ENCODE data around the gene CTNND2.

CTNND2 gene

DNA sequence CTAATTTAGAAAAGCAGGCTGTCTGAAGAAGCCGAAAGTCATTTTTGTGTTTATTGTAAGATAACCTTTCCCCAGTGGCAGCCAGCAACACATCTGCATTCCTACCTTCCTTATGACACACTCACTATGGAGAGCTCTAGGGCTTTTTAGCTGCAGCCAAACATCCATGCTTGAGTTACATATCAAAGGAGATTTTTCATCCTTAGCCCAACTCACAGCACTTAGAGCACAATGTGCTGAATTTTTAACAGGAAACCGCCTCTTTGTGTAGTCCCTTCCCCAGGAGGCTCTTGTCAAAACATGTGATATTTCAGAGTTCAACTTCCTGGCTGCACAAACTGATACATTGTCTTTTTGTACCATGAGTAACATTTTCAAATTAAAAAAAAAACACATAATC, 379.2 kb downstream of the CTNND2 start:
- Histone ChIP-seq H3K36me3 (ENCODE audit: control insufficient read depth, low read length) (no peaks in the 10 kb centered on the region), H4K20me1 (ENCODE audit: control insufficient read depth, insufficient read depth, low read depth, low read length) (no peaks in the 10 kb centered on the region), H3K4me1 (ENCODE audit: control insufficient read depth, low read length) (no peaks in the 10 kb centered on the region), H3K79me2 (ENCODE audit: control insufficient read depth, low read length) (no peaks in the 10 kb centered on the region), H3K27ac (ENCODE audit: low read depth, low read length) (no peak overlapping the region), H3F3A (ENCODE audit: control insufficient read depth, insufficient read depth) (no peaks in the 10 kb centered on the region), H3K27me3 (ENCODE audit: control insufficient read depth, low read length) (no peaks in the 10 kb centered on the region), H3K9me3 (ENCODE audit: control insufficient read depth, insufficient read depth, low read length) (no peaks in the 10 kb centered on the region), H3K4me3 (ENCODE audit: low read length) (no peak overlapping the region), H3K9me2 (replicated peaks; ENCODE audit: control insufficient read depth, low read length) (no peaks in the 10 kb centered on the region), H3K4me2 (ENCODE audit: low read length) (no peak overlapping the region)
- TF ChIP-seq, protein P1, sequence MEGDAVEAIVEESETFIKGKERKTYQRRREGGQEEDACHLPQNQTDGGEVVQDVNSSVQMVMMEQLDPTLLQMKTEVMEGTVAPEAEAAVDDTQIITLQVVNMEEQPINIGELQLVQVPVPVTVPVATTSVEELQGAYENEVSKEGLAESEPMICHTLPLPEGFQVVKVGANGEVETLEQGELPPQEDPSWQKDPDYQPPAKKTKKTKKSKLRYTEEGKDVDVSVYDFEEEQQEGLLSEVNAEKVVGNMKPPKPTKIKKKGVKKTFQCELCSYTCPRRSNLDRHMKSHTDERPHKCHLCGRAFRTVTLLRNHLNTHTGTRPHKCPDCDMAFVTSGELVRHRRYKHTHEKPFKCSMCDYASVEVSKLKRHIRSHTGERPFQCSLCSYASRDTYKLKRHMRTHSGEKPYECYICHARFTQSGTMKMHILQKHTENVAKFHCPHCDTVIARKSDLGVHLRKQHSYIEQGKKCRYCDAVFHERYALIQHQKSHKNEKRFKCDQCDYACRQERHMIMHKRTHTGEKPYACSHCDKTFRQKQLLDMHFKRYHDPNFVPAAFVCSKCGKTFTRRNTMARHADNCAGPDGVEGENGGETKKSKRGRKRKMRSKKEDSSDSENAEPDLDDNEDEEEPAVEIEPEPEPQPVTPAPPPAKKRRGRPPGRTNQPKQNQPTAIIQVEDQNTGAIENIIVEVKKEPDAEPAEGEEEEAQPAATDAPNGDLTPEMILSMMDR (IDR thresholded peaks at IDR 0.05; ENCODE audit: low read depth, low read length, poor library complexity, severe bottlenecking) = no peak
- TF ChIP-seq EZH2phosphoT487 (IDR thresholded peaks at IDR 0.05; ENCODE audit: borderline replicate concordance, low read length) = no peak

GRCh38 chr5:11524188-11524587, 380.1 kb downstream of the CTNND2 start:
- Histone ChIP-seq H3K79me2 (ENCODE audit: control insufficient read depth, low read length) (no peaks in the 10 kb centered on the region), H4K20me1 (ENCODE audit: control insufficient read depth, insufficient read depth, low read depth, low read length) (no peaks in the 10 kb centered on the region), H3K36me3 (ENCODE audit: control insufficient read depth, low read length) (no peaks in the 10 kb centered on the region), H3F3A (ENCODE audit: control insufficient read depth, insufficient read depth) (no peaks in the 10 kb centered on the region), H3K9me3 (ENCODE audit: control insufficient read depth, insufficient read depth, low read length) (no peaks in the 10 kb centered on the region), H3K4me1 (ENCODE audit: control insufficient read depth, low read length) (no peaks in the 10 kb centered on the region), H3K27ac (ENCODE audit: low read depth, low read length) (no peak overlapping the region), H3K4me2 (ENCODE audit: low read length) (no peak overlapping the region), H3K27me3 (ENCODE audit: control insufficient read depth, low read length) (no peaks in the 10 kb centered on the region), H3K9me2 (replicated peaks; ENCODE audit: control insufficient read depth, low read length) (no peaks in the 10 kb centered on the region), H3K4me3 (ENCODE audit: low read length) (no peak overlapping the region)
- TF ChIP-seq EZH2phosphoT487 (IDR thresholded peaks at IDR 0.05; ENCODE audit: borderline replicate concordance, low read length) = no peak
- TF ChIP-seq, protein P1 (IDR thresholded peaks at IDR 0.05; ENCODE audit: low read depth, low read length, poor library complexity, severe bottlenecking) = no peak

DNA sequence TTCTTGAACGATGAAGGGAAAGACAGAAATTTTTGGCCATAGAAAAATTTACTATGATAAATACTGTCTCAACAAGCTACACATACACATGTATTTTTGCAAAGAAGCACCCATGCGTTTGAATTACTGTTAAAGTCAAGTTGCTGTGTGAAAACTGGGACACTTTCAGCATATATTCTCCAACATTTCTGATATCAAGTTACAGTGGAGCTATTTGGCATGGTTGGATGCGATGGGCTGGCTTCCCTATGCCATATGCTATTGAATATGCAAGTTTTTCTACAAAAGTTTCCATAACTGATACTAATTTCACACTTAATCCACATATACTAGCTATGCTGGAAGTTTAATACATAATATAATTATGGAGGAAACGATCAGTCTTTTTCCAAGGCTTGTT, 381.4 kb downstream of the CTNND2 start:
- Histone ChIP-seq H3F3A (ENCODE audit: control insufficient read depth, insufficient read depth) (no peaks in the 10 kb centered on the region), H3K4me2 (ENCODE audit: low read length) (no peak overlapping the region), H3K4me1 (ENCODE audit: control insufficient read depth, low read length) (no peaks in the 10 kb centered on the region), H3K4me3 (ENCODE audit: low read length) (no peak overlapping the region), H3K9me2 (replicated peaks; ENCODE audit: control insufficient read depth, low read length) (no peaks in the 10 kb centered on the region), H4K20me1 (ENCODE audit: control insufficient read depth, insufficient read depth, low read depth, low read length) (no peaks in the 10 kb centered on the region), H3K9me3 (ENCODE audit: control insufficient read depth, insufficient read depth, low read length) (no peaks in the 10 kb centered on the region), H3K27ac (ENCODE audit: low read depth, low read length) (no peak overlapping the region), H3K27me3 (ENCODE audit: control insufficient read depth, low read length) (no peaks in the 10 kb centered on the region), H3K79me2 (ENCODE audit: control insufficient read depth, low read length) (no peaks in the 10 kb centered on the region), H3K36me3 (ENCODE audit: control insufficient read depth, low read length) (no peaks in the 10 kb centered on the region)
- no peak for TF ChIP-seq EZH2phosphoT487 (IDR thresholded peaks at IDR 0.05; ENCODE audit: borderline replicate concordance, low read length)
- TF ChIP-seq, protein P1 (IDR thresholded peaks at IDR 0.05; ENCODE audit: low read depth, low read length, poor library complexity, severe bottlenecking) = no peak

Data from DOHH2 (cell line).